HepG2 (cell line): ENCODE measurements around the gene BABAM2. TPM values are rescaled to one million over a fixed set of nuclear protein-coding genes. Genes with fewer than 3 reads are reported as not detected.

ENCODE experiments used
- ATAC-seq: fragments of 200-7000 bp; cut with Tn5 transposase; 3 replicates; pipeline ENCODE4 v1.9.1; 2020; ENCODE audit warnings: mild to moderate bottlenecking, moderate library complexity
- BruUV-seq: library from RNA; stranded (reverse); fragments of 400-500 nt; replicated peaks from 2 replicates; lab custom pipeline; 2021; lab: Mats Ljungman, UMichigan
- CTCF ChIA-PET: fragments of 300-600 bp; formaldehyde crosslinking; extraction: SDS; loops from one replicate; lab custom pipeline; 2021; ENCODE audit warnings: low total read pairs, inconsistent platforms, low intra/inter-chr PET ratio; lab: Yijun Ruan, JAX
- POLR2A ChIA-PET: fragments of 350-600 bp; sonication (Branson Sonifier 250); formaldehyde crosslinking; loops from one replicate; lab custom pipeline; 2020; ENCODE audit warnings: antibody characterized with exemption, inconsistent platforms; lab: Yijun Ruan, JAX
- DNase-seq: peaks from one replicate; pipeline ENCODE4 v3.0.0-alpha.2; 2015; ENCODE audit warnings: low spot score
- FAIRE-seq: peaks from 3 replicates; lab custom pipeline; 2011; peaks lifted over from hg19 to GRCh38; lab: Jason Lieb, UNC
- H2AFZ ChIP-seq: one replicate; pipeline ENCODE4 v1.6.1; 2011; ENCODE audit warnings: low read length, inconsistent platforms
- H3K27ac ChIP-seq: fragments of 300-600 bp; 3 replicates; pipeline ENCODE4 v1.8.0; 2011; ENCODE audit warnings: mixed run types, mild to moderate bottlenecking, mixed read lengths, low read length, inconsistent platforms; ENCODE audit not compliant: insufficient read depth; ENCODE audit errors: extremely low read length
- H3K27me3 ChIP-seq, 2 experiments: fragments of 200-600 bp in 1 of 2; 2 replicates in 1 of 2; 3 replicates in 1 of 2; pipeline versions ENCODE4 v1.6.0 to v1.8.0; 2011; ENCODE audit warnings: low read length in 2 of 2, mild to moderate bottlenecking in 2 of 2, moderate library complexity in 2 of 2, inconsistent platforms in 1 of 2; ENCODE audit not compliant: insufficient read depth in 2 of 2, control insufficient read depth in 1 of 2
- H3K36me3 ChIP-seq, 2 experiments: fragments of 200-600 bp in 1 of 2; replicated peaks in 1 of 2; 2 replicates in 1 of 2; 3 replicates in 1 of 2; pipeline versions ENCODE4 v1.5.1 to v1.8.0; 2011; ENCODE audit warnings: low read length in 2 of 2, inconsistent platforms in 1 of 2; ENCODE audit not compliant: insufficient read depth in 2 of 2, control insufficient read depth in 1 of 2
- H3K4me1 ChIP-seq: 2 replicates; pipeline ENCODE4 v1.5.1; 2012; ENCODE audit warnings: low read length, inconsistent platforms; ENCODE audit not compliant: insufficient read depth
- H3K4me2 ChIP-seq: 2 replicates; pipeline ENCODE4 v1.6.0; 2011; ENCODE audit warnings: low read depth, low read length, inconsistent platforms
- H3K4me3 ChIP-seq, 3 experiments: fragments of 200-600 bp in 1 of 3; sonication (generic), shearing (Covaris generic) in 1 of 3; replicated peaks in 1 of 3; 2 replicates each; pipeline ENCODE4 v1.5.1; 2011 to 2016; ENCODE audit warnings: low read length in 3 of 3, inconsistent platforms in 2 of 3, low read depth in 2 of 3, mild to moderate bottlenecking in 2 of 3, control low read depth in 1 of 3, mixed read lengths in 1 of 3; ENCODE audit not compliant: insufficient read depth in 1 of 3
- H3K79me2 ChIP-seq: one replicate; pipeline ENCODE4 v1.6.1; 2011; ENCODE audit warnings: low read length, inconsistent platforms; ENCODE audit not compliant: insufficient read depth
- H3K9ac ChIP-seq: 2 replicates; pipeline ENCODE4 v1.6.0; 2011; ENCODE audit warnings: mild to moderate bottlenecking, low read depth, low read length, inconsistent platforms; ENCODE audit not compliant: insufficient read depth
- H3K9me3 ChIP-seq: 2 replicates; pipeline ENCODE4 v1.5.1; 2012; ENCODE audit warnings: mild to moderate bottlenecking, low read length
- H4K20me1 ChIP-seq: 2 replicates; pipeline ENCODE4 v1.6.0; 2011; ENCODE audit warnings: inconsistent platforms, mild to moderate bottlenecking, low read length, moderate library complexity; ENCODE audit not compliant: insufficient read depth
- BRCA1 ChIP-seq: sonication (generic); formaldehyde crosslinking; IDR thresholded peaks from 2 replicates; pipeline ENCODE4 v1.4.0; 2020; ENCODE audit warnings: missing genetic modification reagents
- REPIN1 ChIP-seq: sonication (generic); formaldehyde crosslinking; IDR thresholded peaks from 2 replicates; pipeline ENCODE4 v1.8.0; 2022; ENCODE audit warnings: missing genetic modification reagents, low read depth, mild to moderate bottlenecking, borderline replicate concordance
- RORA ChIP-seq: sonication (generic); formaldehyde crosslinking; IDR thresholded peaks from 2 replicates; pipeline ENCODE4 v1.5.0; 2020; ENCODE audit warnings: mild to moderate bottlenecking, missing genetic modification reagents, moderate library complexity
- SMYD3 ChIP-seq: sonication (generic); formaldehyde crosslinking; IDR thresholded peaks from 2 replicates; pipeline ENCODE4 v1.8.1; 2023; ENCODE audit warnings: mild to moderate bottlenecking, missing genetic modification reagents
- TGIF2 ChIP-seq: IDR thresholded peaks from 2 replicates; pipeline ENCODE4 v1.6.1; 2016; ENCODE audit warnings: control low read depth, missing compliant biosample characterization
- ZBTB4 ChIP-seq: sonication (generic); formaldehyde crosslinking; IDR thresholded peaks from 2 replicates; pipeline ENCODE4 v1.4.0; 2020; ENCODE audit warnings: missing genetic modification reagents, mild to moderate bottlenecking, borderline replicate concordance
- ZFP36L2 ChIP-seq: sonication (generic); formaldehyde crosslinking; IDR thresholded peaks from 2 replicates; pipeline ENCODE4 v1.4.0; 2020; ENCODE audit warnings: missing genetic modification reagents
- ZNF124 ChIP-seq: sonication (generic); formaldehyde crosslinking; IDR thresholded peaks from 2 replicates; pipeline ENCODE4 v1.4.0; 2020; ENCODE audit warnings: missing genetic modification reagents
- ZNF205 ChIP-seq: IDR thresholded peaks from 2 replicates; pipeline ENCODE4 v1.6.1; 2018; ENCODE audit warnings: missing biosample characterization, missing genetic modification reagents
- ZNF3 ChIP-seq: IDR thresholded peaks from 2 replicates; pipeline ENCODE4 v1.7.0; 2017; ENCODE audit warnings: inconsistent platforms
- WGBS: methylation state at CpG from one replicate; pipeline ENCODE4 v1.1.6; 2017; ENCODE audit warnings: low lambda C conversion rate; 5-methylcytosine and 5-hydroxymethylcytosine counted together
- in situ Hi-C: cut with HindIII; loops from 2 replicates; pipeline ENCODE4 v1.10.0; 2017; ENCODE audit warnings: low pct_unique_long_range_greater_than_20kb; ENCODE audit not compliant: extremely low pct_ligation_motif_present
- intact Hi-C: fragments of 100-400 bp; cut with micrococcal nuclease; formaldehyde crosslinking; loops from one replicate; pipeline ENCODE4 v1.10.0; 2022; ENCODE audit not compliant: unreplicated experiment
- polyA plus RNA-seq, 8 experiments: library from polyadenylated mRNA; depleted of rRNA in 3 of 8; stranded (reverse) in 7 of 8; unstranded in 1 of 8; fragments of >200 nt; fragmentation: Illumina TruSeq in 4 of 8; extraction: Trizol in 4 of 8; gene quantifications; 2 replicates each; pipeline versions ENCODE4 v1.2.1 to v1.2.3, GENCODE V29; 2011 to 2016; ENCODE audit warnings: low read depth in 4 of 8, missing spikeins in 1 of 8, mixed read lengths in 1 of 8; ENCODE audit not compliant: insufficient read depth in 1 of 8
- total RNA-seq, 5 experiments: library from RNA; depleted of rRNA; stranded (reverse); fragments of >200 nt; fragmentation: Illumina TruSeq; extraction: Trizol; gene quantifications; 2 replicates each; pipeline ENCODE4 v1.2.3, GENCODE V29; 2016; ENCODE audit warnings: low read depth in 1 of 5
- TF ChIP-seq, protein P1 (sequence below): sonication (generic); formaldehyde crosslinking; IDR thresholded peaks from 2 replicates; pipeline ENCODE4 v1.4.0; 2020; ENCODE audit warnings: missing genetic modification reagents, borderline replicate concordance

The BABAM2 gene
- total and polyA plus RNA-seq, 2 of the 13 experiments (the other 11 are each of a cell fraction or from before 2014, with no cell fraction given): 24.9 to 28.0 TPM

DNA sequence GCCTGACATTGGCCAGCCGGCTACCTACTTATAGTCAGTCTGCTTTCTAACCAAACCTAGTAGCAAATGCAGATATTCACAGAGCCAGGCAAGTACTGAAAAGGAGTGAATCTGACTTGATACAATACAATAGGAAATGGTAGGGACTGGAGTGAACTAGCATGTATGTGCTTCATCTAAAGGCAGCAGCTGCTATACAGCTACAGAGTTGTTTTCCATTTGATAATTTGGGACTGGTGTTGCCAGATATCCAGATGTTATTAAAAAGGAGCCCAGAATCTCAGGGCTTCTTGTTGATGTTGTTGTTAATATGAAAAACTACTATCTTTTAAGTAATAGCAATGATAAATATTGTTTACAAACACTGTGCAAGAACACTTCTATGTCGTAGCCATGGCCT, 159.4 kb downstream of the BABAM2 start:
- Histone ChIP-seq H3K9me3 (no peaks in the 10 kb centered on the region), H3K27me3 (no peaks in the 10 kb centered on the region), H3K36me3 (0 out of 5 replicates have a peak, but pooled peaks cover 0 to 4% of the 10 kb centered on the region in 2 experiments), H3K4me3 (no peak overlapping the region), H3K79me2 (no peaks in the 10 kb centered on the region), H3K9ac (no peak overlapping the region), H4K20me1 (no peaks in the 10 kb centered on the region), H3K27ac (no peak overlapping the region), H2AFZ (no peak overlapping the region), H3K4me1 (no peaks in the 10 kb centered on the region), H3K4me2 (no peak overlapping the region)
- no peak for ATAC-seq
- FAIRE-seq: no peak
- no TSS peak for BruUV-seq
- intact Hi-C loops: no loop called here
- TF ChIP-seq ZBTB4 (no peak), RORA (no peak), REPIN1 (CRISPR knock-in tag) (no peak), ZNF205 (CRISPR knock-in tag) (no peak), SMYD3 (CRISPR knock-in tag) (no peak), TGIF2 (CRISPR knock-in tag) (no peak), ZNF124 (CRISPR knock-in tag) (no peak), ZNF3 (CRISPR knock-in tag) (no peak), ZFP36L2 (CRISPR knock-in tag) (no peak), BRCA1 (CRISPR knock-in tag) (no peak)
- TF ChIP-seq, protein P1, sequence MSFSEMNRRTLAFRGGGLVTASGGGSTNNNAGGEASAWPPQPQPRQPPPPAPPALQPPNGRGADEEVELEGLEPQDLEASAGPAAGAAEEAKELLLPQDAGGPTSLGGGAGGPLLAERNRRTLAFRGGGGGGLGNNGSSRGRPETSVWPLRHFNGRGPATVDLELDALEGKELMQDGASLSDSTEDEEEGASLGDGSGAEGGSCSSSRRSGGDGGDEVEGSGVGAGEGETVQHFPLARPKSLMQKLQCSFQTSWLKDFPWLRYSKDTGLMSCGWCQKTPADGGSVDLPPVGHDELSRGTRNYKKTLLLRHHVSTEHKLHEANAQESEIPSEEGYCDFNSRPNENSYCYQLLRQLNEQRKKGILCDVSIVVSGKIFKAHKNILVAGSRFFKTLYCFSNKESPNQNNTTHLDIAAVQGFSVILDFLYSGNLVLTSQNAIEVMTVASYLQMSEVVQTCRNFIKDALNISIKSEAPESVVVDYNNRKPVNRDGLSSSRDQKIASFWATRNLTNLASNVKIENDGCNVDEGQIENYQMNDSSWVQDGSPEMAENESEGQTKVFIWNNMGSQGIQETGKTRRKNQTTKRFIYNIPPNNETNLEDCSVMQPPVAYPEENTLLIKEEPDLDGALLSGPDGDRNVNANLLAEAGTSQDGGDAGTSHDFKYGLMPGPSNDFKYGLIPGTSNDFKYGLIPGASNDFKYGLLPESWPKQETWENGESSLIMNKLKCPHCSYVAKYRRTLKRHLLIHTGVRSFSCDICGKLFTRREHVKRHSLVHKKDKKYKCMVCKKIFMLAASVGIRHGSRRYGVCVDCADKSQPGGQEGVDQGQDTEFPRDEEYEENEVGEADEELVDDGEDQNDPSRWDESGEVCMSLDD (CRISPR knock-in tag): no peak
- POLR2A ChIA-PET: no interaction called here
- 98% methylated on average over 2 of the region's 2 CpGs for WGBS
- in situ Hi-C loops: no loop called here
- no peak for DNase-seq
- CTCF ChIA-PET: no interaction called here
